Stomach smooth muscle (tissue), 2 donors: Measurements from ENCODE around the gene TTC19.

ENCODE experiments used
- H3K27ac ChIP-seq: one replicate; pipeline ENCODE4 v1.7.0; 2013; ENCODE audit warnings: mild to moderate bottlenecking, low read length, inconsistent platforms
- H3K27me3 ChIP-seq, 2 donors: one replicate each; pipeline ENCODE4 v1.7.0; 2013; ENCODE audit warnings: low read length in 2 of 2; ENCODE audit not compliant: insufficient read depth in 2 of 2, control insufficient read depth in 1 of 2
- H3K36me3 ChIP-seq, 2 donors: one replicate each; pipeline ENCODE4 v1.7.0; 2013; ENCODE audit warnings: low read length in 2 of 2; ENCODE audit not compliant: control insufficient read depth in 2 of 2, insufficient read depth in 2 of 2
- H3K4me1 ChIP-seq: one replicate; pipeline ENCODE4 v1.7.0; 2013; ENCODE audit warnings: low read length; ENCODE audit not compliant: control insufficient read depth, insufficient read depth
- H3K4me3 ChIP-seq, 2 donors: one replicate each; pipeline ENCODE4 v1.7.0; 2013; ENCODE audit warnings: low read length in 2 of 2
- H3K9ac ChIP-seq, 2 donors: one replicate each; pipeline ENCODE4 v1.7.0; 2013; ENCODE audit warnings: low read length in 2 of 2, mild to moderate bottlenecking in 1 of 2
- H3K9me3 ChIP-seq, 2 donors: one replicate each; pipeline ENCODE4 v1.7.0; 2013; ENCODE audit warnings: low read length in 2 of 2; ENCODE audit not compliant: control insufficient read depth in 2 of 2
- donor health status: healthy.
- donor health status: Pancreatic carcinoma.

Gene TTC19

GRCh38 chr17:15963670-15964110 lies 35.9 kb upstream of the TTC19 start:
- no peaks in the 10 kb centered on the region for H3K36me3 ChIP-seq
- no peak overlapping the region for H3K9ac ChIP-seq
- peaks cover 2% of the 10 kb centered on the region for H3K4me1 ChIP-seq
- no peak overlapping the region for H3K4me3 ChIP-seq
- H3K27ac ChIP-seq, result no peak overlapping the region
- peaks cover 0 to 3% of the 10 kb centered on the region in 2 donors for H3K27me3 ChIP-seq
- no peaks in the 10 kb centered on the region for H3K9me3 ChIP-seq

- H3K27ac ChIP-seq, result no peak overlapping the region
- H3K4me1 ChIP-seq, result no peaks in the 10 kb centered on the region
- no peaks in the 10 kb centered on the region for H3K36me3 ChIP-seq
- H3K27me3 ChIP-seq, result peaks cover 0 to 3% of the 10 kb centered on the region in 2 donors
- H3K4me3 ChIP-seq, result no peak overlapping the region
- H3K9me3 ChIP-seq, result no peaks in the 10 kb centered on the region
- no peak overlapping the region for H3K9ac ChIP-seq
These were observed 34.1 kb upstream of the TTC19 start for GRCh38 chr17:15965528-15965927.

- Histone ChIP-seq H3K4me1 (no peaks in the 10 kb centered on the region), H3K27me3 (peaks cover 0 to 3% of the 10 kb centered on the region in 2 donors), H3K36me3 (no peaks in the 10 kb centered on the region), H3K9me3 (no peaks in the 10 kb centered on the region), H3K27ac (no peak overlapping the region), H3K9ac (no peak overlapping the region), H3K4me3 (no peak overlapping the region)
These were observed 33.3 kb upstream of the TTC19 start for GRCh38 chr17:15966183-15966878.

DNA sequence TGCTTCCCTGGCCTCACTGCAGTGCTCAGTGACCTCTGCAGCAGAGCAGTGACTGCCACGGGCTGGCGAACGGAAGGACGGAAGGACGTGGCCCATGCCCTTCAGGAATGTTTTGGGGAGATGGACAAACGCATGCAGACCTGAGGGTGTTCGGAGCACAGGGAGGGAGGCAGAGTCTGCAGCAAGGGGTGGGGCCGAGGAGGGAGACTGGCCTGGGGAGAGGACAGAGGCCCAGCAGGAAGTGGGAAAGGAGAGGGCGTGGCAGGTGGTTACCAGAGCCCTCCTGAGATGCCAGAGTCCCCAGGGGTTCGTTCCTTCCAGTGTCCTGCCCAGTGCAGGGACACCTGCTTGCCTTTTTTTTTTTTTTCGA lies 32.8 kb upstream of the TTC19 start:
- H3K4me1 ChIP-seq, result no peaks in the 10 kb centered on the region
- H3K9me3 ChIP-seq, result no peaks in the 10 kb centered on the region
- H3K27ac ChIP-seq, result no peak overlapping the region
- H3K4me3 ChIP-seq, result no peak overlapping the region
- no peaks in the 10 kb centered on the region for H3K36me3 ChIP-seq
- no peak overlapping the region for H3K9ac ChIP-seq
- peaks cover 0 to 3% of the 10 kb centered on the region in 2 donors for H3K27me3 ChIP-seq

DNA sequence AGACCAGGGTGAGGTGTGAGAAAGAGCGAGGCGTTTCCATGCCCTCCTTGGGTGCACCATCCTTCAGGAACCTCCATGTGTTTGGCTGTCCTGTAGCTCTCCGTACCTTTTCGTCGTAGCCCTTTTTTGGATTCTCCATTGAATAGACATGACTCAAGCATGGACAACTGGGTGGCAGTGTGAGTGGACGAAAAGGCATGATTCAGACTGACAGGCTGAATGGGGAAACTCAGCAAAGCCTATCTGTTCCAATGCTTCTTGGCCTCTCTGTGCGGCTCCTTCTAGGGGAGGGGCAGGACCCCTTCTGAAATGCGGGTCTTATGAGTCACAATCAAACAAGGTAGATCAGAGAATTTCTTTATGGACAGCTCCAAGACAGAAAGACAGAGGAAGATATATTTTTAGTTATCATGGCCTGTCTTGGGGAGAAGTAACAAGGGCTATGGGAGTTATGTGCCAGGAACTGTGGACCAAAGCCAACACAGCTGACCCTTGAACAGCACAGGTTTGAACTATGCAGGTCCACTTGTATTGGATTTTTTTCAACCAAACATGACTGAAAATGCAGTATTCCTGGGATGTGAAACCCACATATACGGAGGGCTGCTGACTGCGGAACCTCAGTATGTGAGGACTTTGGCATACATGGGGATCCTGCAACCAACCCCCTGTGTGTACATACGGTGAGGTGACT lies 31.8 kb upstream of the TTC19 start:
- Histone ChIP-seq H3K9ac (no peak overlapping the region), H3K36me3 (no peaks in the 10 kb centered on the region), H3K27me3 (peaks cover 0 to 3% of the 10 kb centered on the region in 2 donors), H3K27ac (no peak overlapping the region), H3K9me3 (no peaks in the 10 kb centered on the region), H3K4me1 (no peaks in the 10 kb centered on the region), H3K4me3 (no peak overlapping the region)

- Histone ChIP-seq H3K4me1 (no peaks in the 10 kb centered on the region), H3K4me3 (no peak overlapping the region), H3K27me3 (peaks cover 0 to 3% of the 10 kb centered on the region in 2 donors)
These were observed 30.2 kb upstream of the TTC19 start for GRCh38 chr17:15969463-15969862.

GRCh38 chr17:15970500-15970899 lies 29.1 kb upstream of the TTC19 start:
- H3K9ac ChIP-seq, result no peak overlapping the region
- peaks cover 0 to 3% of the 10 kb centered on the region in 2 donors for H3K27me3 ChIP-seq
- no peaks in the 10 kb centered on the region for H3K36me3 ChIP-seq
- no peak overlapping the region for H3K4me3 ChIP-seq
- no peaks in the 10 kb centered on the region for H3K9me3 ChIP-seq
- H3K27ac ChIP-seq, result no peak overlapping the region
- no peaks in the 10 kb centered on the region for H3K4me1 ChIP-seq

More at GRCh38 chr17:15969463-15969862, 30.2 kb upstream of the TTC19 start:
- Histone ChIP-seq H3K9ac (no peak overlapping the region), H3K36me3 (no peaks in the 10 kb centered on the region), H3K9me3 (no peaks in the 10 kb centered on the region), H3K27ac (no peak overlapping the region)

DNA sequence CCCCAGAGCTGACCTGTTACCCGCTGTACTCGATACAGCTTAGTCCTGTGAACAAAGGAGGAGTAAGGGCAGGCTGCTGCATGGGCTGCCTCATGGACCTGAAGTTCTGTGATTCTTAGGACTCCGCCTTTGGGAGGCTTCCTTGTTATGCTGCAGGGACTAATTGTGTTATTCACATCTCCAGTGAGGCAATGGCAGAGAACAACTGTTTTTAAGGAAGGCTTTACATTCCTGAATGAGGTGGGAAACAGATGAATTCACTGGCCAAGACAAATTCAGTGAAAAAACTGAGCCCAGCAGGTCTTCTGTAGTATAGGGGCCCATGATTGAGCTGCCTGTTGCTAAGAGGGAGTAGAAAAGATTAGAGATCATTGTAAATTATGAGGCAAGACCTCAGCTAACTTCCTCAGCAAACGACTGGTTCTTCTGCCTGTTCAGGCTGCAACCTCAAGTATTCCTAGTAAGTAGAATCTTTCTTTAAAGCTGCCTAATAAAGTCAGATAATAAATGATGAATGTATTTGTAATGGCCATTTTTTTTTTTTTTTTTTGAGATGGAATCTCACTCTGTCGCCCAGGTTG lies 28.4 kb upstream of the TTC19 start:
- H3K27ac ChIP-seq, result no peak overlapping the region
- no peak overlapping the region for H3K4me3 ChIP-seq
- H3K4me1 ChIP-seq, result no peaks in the 10 kb centered on the region
- H3K27me3 ChIP-seq, result peaks cover 0 to 3% of the 10 kb centered on the region in 2 donors
- H3K36me3 ChIP-seq, result no peaks in the 10 kb centered on the region
- no peak overlapping the region for H3K9ac ChIP-seq
- H3K9me3 ChIP-seq, result no peaks in the 10 kb centered on the region

DNA sequence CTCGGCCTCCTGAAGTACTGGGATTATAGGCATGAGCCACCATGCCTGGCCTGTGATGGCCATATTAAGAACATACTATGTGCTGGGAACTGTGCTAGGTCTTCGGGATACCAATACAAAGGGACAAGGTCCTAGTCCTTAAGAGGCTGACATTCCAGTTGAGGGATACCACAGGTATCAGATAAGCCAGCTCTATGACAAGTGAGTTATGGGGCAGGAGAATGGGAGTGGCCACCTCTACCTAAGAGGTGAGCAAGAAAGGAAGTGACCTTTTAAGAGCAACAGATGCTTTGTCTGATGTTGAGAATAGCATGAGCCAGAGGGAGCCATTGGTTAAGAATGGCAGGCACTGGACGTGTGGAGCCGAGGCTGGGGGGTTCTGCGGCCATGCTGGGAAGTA lies 27.7 kb upstream of the TTC19 start:
- Histone ChIP-seq H3K4me3 (no peak overlapping the region), H3K27me3 (peaks cover 0 to 3% of the 10 kb centered on the region in 2 donors), H3K9me3 (no peaks in the 10 kb centered on the region), H3K4me1 (no peaks in the 10 kb centered on the region), H3K36me3 (no peaks in the 10 kb centered on the region), H3K9ac (no peak overlapping the region), H3K27ac (no peak overlapping the region)

- no peaks in the 10 kb centered on the region for H3K4me1 ChIP-seq
- peaks cover 0 to 3% of the 10 kb centered on the region in 2 donors for H3K27me3 ChIP-seq
- no peak overlapping the region for H3K9ac ChIP-seq
- no peak overlapping the region for H3K4me3 ChIP-seq
- peaks cover 0 to 2% of the 10 kb centered on the region in 2 donors for H3K36me3 ChIP-seq
- H3K27ac ChIP-seq, result no peak overlapping the region
- H3K9me3 ChIP-seq, result no peaks in the 10 kb centered on the region
These were observed 27.1 kb upstream of the TTC19 start for GRCh38 chr17:15972497-15972951.
